Erythroblast (primary cell): Measurements from ENCODE around the gene PRDM2.

Experiments
- GATA1 ChIP-seq: IDR thresholded peaks from 2 replicates; pipeline ENCODE4 v1.6.1; 2011; ENCODE audit warnings: low read depth, mild to moderate bottlenecking, control low read depth, low read length, moderate library complexity
- POLR2A ChIP-seq: IDR thresholded peaks from 2 replicates; pipeline ENCODE4 v1.6.1; 2011; ENCODE audit warnings: mild to moderate bottlenecking, low read length

GRCh38 chr1:13864760-13865159 is 164.8 kb downstream of the PRDM2 start:
- TF ChIP-seq POLR2A: no peak
- TF ChIP-seq GATA1: no peak
